Heart left ventricle (tissue), 13 donors: ENCODE results near the gene CD177.

ENCODE experiments used
- CTCF ChIP-seq, 12 donors: fragments of 200-600 bp; sonication (generic) in 4 of 12; IDR thresholded peaks; one replicate each; pipeline versions ENCODE4 v1.5.0 to v1.8.0; 2018 to 2022; ENCODE audit warnings: antibody characterized with exemption in 12 of 12, mild to moderate bottlenecking in 5 of 12
- POLR2A ChIP-seq, 2 donors: fragments of 450-650 bp; IDR thresholded peaks; one replicate each; pipeline ENCODE4 v1.6.1; 2017; ENCODE audit warnings: antibody characterized with exemption in 2 of 2, mild to moderate bottlenecking in 2 of 2, moderate library complexity in 2 of 2
- donor health status: ischemic (EF 13 %, LVEDD 7.1; RV severe dilation, severe dysfunction).
- donor health status: DM: no; HTN: yes; CAD: no.
- donor health status: DM: no; HTN: no; CAD: no.
- donor health status: ischemic (EF 25% LVEDD 6.9; RV normal size, moderate dysfunction).
- donor health status: ischemic (EF 25% LVEDD 5.7; RV mildly dilated, moderate dysfunction).
- donor health status: ischemic (EF 35%, LVEDD 5.7; RV mildly dilated, moderate dysfunction).
- donor health status: nonischemic (EF 11% LVEDD 7.7; RV severe dilation, severe dysfunction).
- donor health status: DM: yes; HTN: yes; CAD: no.
- donor health status: PGD.
- donor health status: ischemic (EF 29% LVEDD 5.4; RV normal size, mild dysfunction).
- donor health status: nonischemic (EF 23%, LVEDD 6.1; RV moderate dilation, normal function).

GRCh38 chr19:43338530-43338929, 15.0 kb upstream of the CD177 start:
- TF ChIP-seq CTCF (IDR thresholded peaks at IDR 0.05): no peak
- TF ChIP-seq POLR2A (IDR thresholded peaks at IDR 0.05): no peak
